Gastroesophageal sphincter (tissue), 4 donors: ENCODE data around the gene DCP2. TPM values are rescaled to one million over a fixed set of nuclear protein-coding genes. Genes with fewer than 3 reads are reported as not detected.

Experiments used
- ATAC-seq: fragments of 150-250 bp; one replicate; pipeline ENCODE4 v1.9.1; 2016; ENCODE audit warnings: mild to moderate bottlenecking, moderate library complexity
- H3K27ac ChIP-seq, 4 donors: fragments of 200-600 bp; sonication (generic) in 3 of 4; 1 replicate in 3 of 4; 2 replicates in 1 of 4; pipeline ENCODE4 v1.5.1; 2016 to 2019
- H3K27me3 ChIP-seq: fragments of 200-600 bp; sonication (generic); one replicate; pipeline ENCODE4 v1.5.1; 2019
- H3K36me3 ChIP-seq, 2 donors: fragments of 200-600 bp; sonication (generic); one replicate each; pipeline ENCODE4 v1.5.1; 2019; ENCODE audit warnings: control low read depth in 1 of 2
- H3K4me1 ChIP-seq, 3 donors: fragments of 200-600 bp; sonication (generic); 1 replicate in 2 of 3; 2 replicates in 1 of 3; pipeline ENCODE4 v1.5.1; 2016 to 2019; ENCODE audit warnings: control low read depth in 2 of 3
- H3K4me3 ChIP-seq, 2 donors: fragments of 200-600 bp; sonication (generic); one replicate each; pipeline ENCODE4 v1.5.1; 2019; ENCODE audit warnings: mild to moderate bottlenecking in 1 of 2, moderate library complexity in 1 of 2
- H3K9me3 ChIP-seq, 3 donors: fragments of 200-600 bp; sonication (generic); one replicate each; pipeline ENCODE4 v1.5.1; 2017 to 2019; ENCODE audit warnings: control low read depth in 2 of 3
- EP300 ChIP-seq: sonication (generic); formaldehyde crosslinking; IDR thresholded peaks from one replicate; pipeline ENCODE4 v1.6.1; 2017; ENCODE audit warnings: antibody characterized with exemption, mild to moderate bottlenecking
- POLR2A ChIP-seq, 2 donors: fragments of 450-650 bp; IDR thresholded peaks; one replicate each; pipeline ENCODE4 v1.6.1; 2017; ENCODE audit warnings: antibody characterized with exemption in 2 of 2, mild to moderate bottlenecking in 2 of 2, moderate library complexity in 1 of 2
- POLR2AphosphoS5 ChIP-seq: sonication (generic); formaldehyde crosslinking; IDR thresholded peaks from one replicate; pipeline ENCODE4 v1.6.1; 2017; ENCODE audit warnings: antibody characterized with exemption
- WGBS, 2 donors: methylation state at CpG; one replicate each; pipeline ENCODE4 v1.1.5; 2018; ENCODE audit warnings: low coverage in 1 of 2; 5-methylcytosine and 5-hydroxymethylcytosine counted together
- total RNA-seq, 4 donors: library from RNA; depleted of rRNA; stranded (reverse); fragments of >200 nt; gene quantifications; one replicate each; pipeline ENCODE4 v1.1.0, GENCODE V29; 2016
- TF ChIP-seq, protein P1 (sequence below), 4 experiments: fragments of 200-600 bp in 2 of 4; fragments of 450-650 bp in 2 of 4; sonication (generic) in 1 of 4; IDR thresholded peaks; one replicate each; pipeline ENCODE4 v1.5.1; 2017 to 2019; ENCODE audit warnings: antibody characterized with exemption in 4 of 4, mild to moderate bottlenecking in 2 of 4, moderate library complexity in 2 of 4

The DCP2 gene
- total RNA-seq, 4 donors from 2014 or later: 13.2 to 37.6 (median 24.9) TPM

DNA sequence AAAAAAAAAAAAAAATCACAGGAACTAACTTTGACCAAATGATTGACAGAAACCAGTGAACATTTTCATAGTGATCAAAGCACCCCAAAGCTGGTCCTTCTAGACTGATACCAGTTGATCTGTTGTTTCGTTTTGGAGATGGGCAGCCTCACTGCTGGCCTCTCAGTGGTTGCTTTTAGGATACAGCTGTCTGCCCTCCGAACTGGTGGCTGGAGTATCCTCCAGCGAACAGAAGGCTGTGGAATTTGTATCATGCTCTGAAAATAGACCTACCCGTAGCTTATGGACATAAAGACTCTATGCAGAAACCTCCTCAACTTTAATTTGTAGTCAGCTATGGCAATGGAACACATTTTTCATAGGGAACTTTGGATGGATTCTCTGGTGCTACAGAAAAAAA is 49.0 kb downstream of the DCP2 start:
- no peak for TF ChIP-seq POLR2AphosphoS5
- TF ChIP-seq EP300: no peak
- TF ChIP-seq POLR2A (IDR thresholded peaks at IDR 0.05): no peak
- TF ChIP-seq, protein P1, sequence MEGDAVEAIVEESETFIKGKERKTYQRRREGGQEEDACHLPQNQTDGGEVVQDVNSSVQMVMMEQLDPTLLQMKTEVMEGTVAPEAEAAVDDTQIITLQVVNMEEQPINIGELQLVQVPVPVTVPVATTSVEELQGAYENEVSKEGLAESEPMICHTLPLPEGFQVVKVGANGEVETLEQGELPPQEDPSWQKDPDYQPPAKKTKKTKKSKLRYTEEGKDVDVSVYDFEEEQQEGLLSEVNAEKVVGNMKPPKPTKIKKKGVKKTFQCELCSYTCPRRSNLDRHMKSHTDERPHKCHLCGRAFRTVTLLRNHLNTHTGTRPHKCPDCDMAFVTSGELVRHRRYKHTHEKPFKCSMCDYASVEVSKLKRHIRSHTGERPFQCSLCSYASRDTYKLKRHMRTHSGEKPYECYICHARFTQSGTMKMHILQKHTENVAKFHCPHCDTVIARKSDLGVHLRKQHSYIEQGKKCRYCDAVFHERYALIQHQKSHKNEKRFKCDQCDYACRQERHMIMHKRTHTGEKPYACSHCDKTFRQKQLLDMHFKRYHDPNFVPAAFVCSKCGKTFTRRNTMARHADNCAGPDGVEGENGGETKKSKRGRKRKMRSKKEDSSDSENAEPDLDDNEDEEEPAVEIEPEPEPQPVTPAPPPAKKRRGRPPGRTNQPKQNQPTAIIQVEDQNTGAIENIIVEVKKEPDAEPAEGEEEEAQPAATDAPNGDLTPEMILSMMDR (IDR thresholded peaks at IDR 0.05): no peak
- 89 to 97% methylated on average over 3 to 4 of the region's 4 CpGs for WGBS, 2 donors
- Histone ChIP-seq H3K9me3 (no peaks in the 10 kb centered on the region), H3K27ac (no peak overlapping the region), H3K27me3 (no peaks in the 10 kb centered on the region), H3K36me3 (peaks cover 0 to 56% of the 10 kb centered on the region in 2 donors), H3K4me1 (no peaks in the 10 kb centered on the region), H3K4me3 (no peak overlapping the region)
- ATAC-seq: no peak

DNA sequence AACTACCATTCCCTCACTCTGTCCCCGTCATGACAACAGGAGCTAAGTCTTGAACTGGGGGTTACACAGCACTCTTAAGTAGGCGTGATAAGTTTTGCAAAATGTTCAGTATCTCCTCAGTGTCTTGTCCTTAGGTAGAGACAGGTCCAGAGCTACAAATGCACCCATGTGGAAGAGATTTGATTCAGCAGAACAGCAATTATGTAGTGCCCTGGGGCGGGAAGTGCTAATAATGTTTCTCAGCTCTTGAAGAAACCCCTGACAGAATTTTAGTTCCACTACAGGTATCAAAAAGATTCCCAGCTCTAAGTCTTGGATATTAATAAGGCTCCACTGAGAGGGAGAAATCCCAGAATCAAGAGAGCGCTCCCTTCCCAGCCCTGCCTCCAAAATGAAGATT is 49.6 kb downstream of the DCP2 start:
- H3K27ac ChIP-seq: no peak overlapping the region
- no peak for ATAC-seq
- 83 to 93% methylated on average over 3 to 4 of the region's 4 CpGs for WGBS, 2 donors
- TF ChIP-seq POLR2AphosphoS5: no peak
- no peak for TF ChIP-seq EP300
- TF ChIP-seq, protein P1 (IDR thresholded peaks at IDR 0.05): no peak
- TF ChIP-seq POLR2A (IDR thresholded peaks at IDR 0.05): no peak
- no peaks in the 10 kb centered on the region for H3K9me3 ChIP-seq
- H3K27me3 ChIP-seq: no peaks in the 10 kb centered on the region
- H3K36me3 ChIP-seq: peaks cover 0 to 56% of the 10 kb centered on the region in 2 donors
- no peak overlapping the region for H3K4me3 ChIP-seq
- no peaks in the 10 kb centered on the region for H3K4me1 ChIP-seq

DNA sequence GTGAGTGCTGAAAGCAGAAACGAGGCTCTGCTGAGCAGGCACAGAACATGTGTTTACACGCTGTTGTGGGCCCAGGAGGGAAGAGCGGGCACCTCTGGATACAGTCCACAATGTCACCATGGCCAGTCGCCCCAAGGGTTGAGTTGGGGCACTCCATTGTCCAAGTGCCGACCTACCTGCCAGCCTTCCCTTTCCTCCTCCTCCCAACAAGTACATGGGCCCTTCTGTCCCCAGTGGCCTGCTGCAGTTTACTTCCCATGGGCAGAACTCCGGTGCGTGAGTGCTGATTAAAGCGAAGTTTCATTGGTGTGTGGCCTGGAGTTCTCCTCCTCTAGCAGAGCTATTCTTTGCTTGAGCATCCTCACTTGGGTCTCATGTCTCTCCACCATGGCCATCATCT is 50.4 kb downstream of the DCP2 start:
- Histone ChIP-seq H3K27me3 (no peaks in the 10 kb centered on the region), H3K36me3 (peaks cover 0 to 56% of the 10 kb centered on the region in 2 donors), H3K9me3 (no peaks in the 10 kb centered on the region), H3K27ac (no peak overlapping the region), H3K4me1 (no peaks in the 10 kb centered on the region), H3K4me3 (no peak overlapping the region)
- TF ChIP-seq, protein P1 (IDR thresholded peaks at IDR 0.05): no peak
- TF ChIP-seq EP300 (no peak), POLR2A (IDR thresholded peaks at IDR 0.05) (no peak), POLR2AphosphoS5 (no peak)
- no peak for ATAC-seq
- 84 to 93% methylated on average over 4 to 8 of the region's 8 CpGs for WGBS, 2 donors

DNA sequence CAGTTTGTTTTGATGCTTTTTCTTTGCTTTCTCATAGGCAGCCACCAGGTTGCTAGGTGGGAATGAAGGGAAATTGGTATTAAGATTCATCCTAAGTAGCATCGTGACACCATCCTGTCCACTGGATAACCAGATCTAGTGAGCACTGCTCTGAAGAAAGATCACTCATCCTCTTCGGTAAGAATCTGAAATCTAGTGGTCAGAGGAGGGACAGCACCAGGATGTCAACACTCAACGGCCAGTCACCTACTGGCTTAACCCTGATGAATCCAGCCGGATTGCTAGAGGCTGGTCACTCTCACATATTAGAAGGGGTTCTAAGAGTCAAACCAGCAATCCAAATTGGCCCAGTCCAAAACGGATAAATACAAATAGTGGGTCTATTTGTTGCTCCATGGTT is 50.8 kb downstream of the DCP2 start:
- no peak for ATAC-seq

DNA sequence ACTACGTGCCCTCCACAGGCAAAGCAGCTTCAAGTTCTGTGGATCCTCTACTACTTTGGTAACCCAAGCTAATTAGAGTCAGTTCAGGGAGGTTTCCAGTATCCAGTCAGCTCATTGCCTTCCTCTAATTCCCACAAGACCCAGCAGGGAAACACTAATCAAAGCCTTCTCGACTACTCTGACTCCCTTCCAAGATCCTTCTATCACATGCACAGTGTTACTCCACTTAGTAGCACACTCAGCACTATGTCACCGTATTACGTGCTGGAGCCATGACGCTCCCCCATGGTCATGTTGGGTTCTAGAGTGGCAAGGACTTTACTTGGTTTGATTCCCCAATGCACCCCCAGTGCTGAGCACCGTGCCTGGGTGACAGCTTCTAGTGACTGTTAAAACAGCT is 53.0 kb downstream of the DCP2 start:
- TF ChIP-seq, protein P1 (IDR thresholded peaks at IDR 0.05): no peak
- TF ChIP-seq EP300 (no peak), POLR2AphosphoS5 (no peak), POLR2A (IDR thresholded peaks at IDR 0.05) (no peak)
- no peak for ATAC-seq
- no peaks in the 10 kb centered on the region for H3K9me3 ChIP-seq
- no peaks in the 10 kb centered on the region for H3K27me3 ChIP-seq
- no peak overlapping the region for H3K27ac ChIP-seq
- no peak overlapping the region for H3K4me3 ChIP-seq
- peaks cover 0 to 48% of the 10 kb centered on the region in 2 donors for H3K36me3 ChIP-seq
- H3K4me1 ChIP-seq: peaks cover 0 to 13% (median 0%) of the 10 kb centered on the region in 3 donors
- 83 to 90% methylated on average over 4 to 5 of the region's 6 CpGs for WGBS, 2 donors

More for the DNA sequence above, 50.8 kb downstream of the DCP2 start:
- Histone ChIP-seq H3K9me3 (no peaks in the 10 kb centered on the region), H3K27ac (no peak overlapping the region), H3K4me3 (no peak overlapping the region), H3K36me3 (peaks cover 0 to 56% of the 10 kb centered on the region in 2 donors), H3K4me1 (peaks cover 0 to under 1% (median 0%) of the 10 kb centered on the region in 3 donors), H3K27me3 (no peaks in the 10 kb centered on the region)
- 71 to 75% methylated on average over 2 to 4 of the region's 5 CpGs for WGBS, 2 donors
- TF ChIP-seq POLR2A (IDR thresholded peaks at IDR 0.05) (no peak), EP300 (no peak), POLR2AphosphoS5 (no peak)
- TF ChIP-seq, protein P1 (IDR thresholded peaks at IDR 0.05): no peak
